GM19452 (cell line): ENCODE results near the gene PHTF2.

Experiments used
- ATAC-seq: cut with Tn5 transposase; IDR thresholded peaks from one replicate; pipeline ENCODE4 v1.9.1; 2021; ENCODE audit not compliant: unreplicated experiment

PHTF2 gene

DNA sequence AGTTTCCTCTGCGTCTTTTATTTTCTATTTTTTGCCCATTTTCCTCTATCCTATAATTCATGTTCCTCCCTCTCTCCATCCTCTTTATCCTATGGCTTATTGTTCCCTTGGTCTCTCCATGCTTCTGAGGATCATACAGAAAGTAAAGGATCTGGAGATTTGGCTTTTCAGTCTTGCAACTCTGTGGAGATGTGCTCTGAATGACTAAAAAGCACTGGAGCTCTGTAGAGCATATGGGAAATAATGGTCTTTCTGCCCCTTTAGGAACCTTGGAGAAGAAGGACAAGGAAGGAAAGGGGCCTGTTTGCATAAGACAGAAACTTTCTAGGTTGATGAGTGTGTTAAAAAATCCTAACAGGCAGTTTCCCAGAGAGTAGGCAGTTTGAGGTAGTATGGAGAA lies 120.1 kb downstream of the PHTF2 start:
- ATAC-seq = no peak

DNA sequence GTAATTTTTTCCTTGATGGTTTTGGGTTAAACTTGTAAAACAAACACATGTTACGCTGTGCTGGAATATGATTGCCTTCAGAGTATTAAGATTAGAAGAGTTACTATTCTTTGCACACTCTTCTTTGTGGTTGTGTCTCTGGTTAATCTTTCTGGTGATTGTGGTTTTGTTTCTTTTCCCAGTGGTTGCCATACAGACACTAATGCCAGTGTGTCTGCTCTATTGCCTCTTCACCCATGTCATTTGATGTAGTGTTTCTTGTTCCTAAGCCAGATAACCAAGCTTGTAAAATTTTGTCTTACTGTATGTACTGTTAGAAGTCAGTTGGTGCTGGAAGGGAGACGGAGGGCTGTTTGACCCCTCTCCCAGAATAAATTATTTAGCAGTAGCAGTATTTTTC lies 124.8 kb downstream of the PHTF2 start:
- ATAC-seq = no peak

DNA sequence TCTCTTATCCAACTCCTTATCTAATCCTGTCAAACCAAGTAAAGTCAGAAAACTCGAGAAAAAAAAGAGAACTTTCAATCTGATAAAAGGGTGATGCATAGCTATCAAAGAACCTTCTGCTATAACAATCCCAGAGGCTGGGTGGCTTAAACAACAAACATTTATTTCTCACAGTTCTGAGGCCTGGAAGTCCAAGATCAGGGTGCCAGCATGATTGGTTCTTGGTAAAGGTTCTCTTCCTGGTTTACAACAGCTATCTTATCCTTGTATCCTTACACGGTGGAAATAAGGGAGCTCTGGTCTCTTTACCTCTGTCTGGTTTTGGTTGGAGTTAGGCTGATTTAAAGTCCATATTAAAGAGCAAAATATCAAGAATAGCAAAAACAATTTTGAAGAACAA lies 131.9 kb downstream of the PHTF2 start:
- no peak for ATAC-seq

DNA sequence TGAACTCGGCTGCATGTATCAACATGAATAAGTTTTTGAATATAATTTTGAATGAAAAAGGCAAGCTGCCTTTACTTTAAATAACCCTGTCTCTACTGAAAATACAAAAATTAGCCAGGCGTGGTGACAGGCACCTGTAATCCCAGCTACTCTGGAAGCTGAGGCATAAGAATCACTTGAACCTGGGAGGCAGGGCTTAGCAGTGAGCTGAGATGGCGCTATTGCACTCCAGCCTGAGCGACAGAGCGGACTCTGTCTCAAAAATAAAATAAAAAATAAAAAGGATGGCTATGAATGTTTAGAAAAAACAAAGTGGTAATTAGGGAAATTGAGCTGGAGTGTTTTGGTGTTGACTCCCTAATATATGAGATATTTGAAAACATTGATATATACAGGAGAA lies 133.3 kb downstream of the PHTF2 start:
- ATAC-seq = no peak

DNA sequence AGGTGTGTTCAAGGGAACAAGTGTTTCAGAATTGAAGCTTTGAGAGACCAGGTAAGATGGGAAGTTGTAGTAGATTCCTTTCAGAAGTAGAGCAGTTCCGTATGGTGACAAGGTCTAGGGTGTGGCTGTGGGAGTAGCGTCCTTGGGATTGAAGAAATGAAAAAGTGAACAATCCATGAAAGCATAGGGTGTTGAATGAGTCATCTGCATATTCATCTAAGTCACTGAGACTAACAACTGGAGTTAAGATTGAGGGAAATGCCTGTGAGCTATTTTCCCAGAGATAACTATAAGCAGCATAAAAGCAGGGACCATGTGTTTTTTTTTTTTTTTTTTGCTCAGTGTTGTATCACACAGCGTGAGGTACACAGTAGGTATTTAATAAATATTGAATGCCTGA lies 134.8 kb downstream of the PHTF2 start:
- ATAC-seq = no peak

DNA sequence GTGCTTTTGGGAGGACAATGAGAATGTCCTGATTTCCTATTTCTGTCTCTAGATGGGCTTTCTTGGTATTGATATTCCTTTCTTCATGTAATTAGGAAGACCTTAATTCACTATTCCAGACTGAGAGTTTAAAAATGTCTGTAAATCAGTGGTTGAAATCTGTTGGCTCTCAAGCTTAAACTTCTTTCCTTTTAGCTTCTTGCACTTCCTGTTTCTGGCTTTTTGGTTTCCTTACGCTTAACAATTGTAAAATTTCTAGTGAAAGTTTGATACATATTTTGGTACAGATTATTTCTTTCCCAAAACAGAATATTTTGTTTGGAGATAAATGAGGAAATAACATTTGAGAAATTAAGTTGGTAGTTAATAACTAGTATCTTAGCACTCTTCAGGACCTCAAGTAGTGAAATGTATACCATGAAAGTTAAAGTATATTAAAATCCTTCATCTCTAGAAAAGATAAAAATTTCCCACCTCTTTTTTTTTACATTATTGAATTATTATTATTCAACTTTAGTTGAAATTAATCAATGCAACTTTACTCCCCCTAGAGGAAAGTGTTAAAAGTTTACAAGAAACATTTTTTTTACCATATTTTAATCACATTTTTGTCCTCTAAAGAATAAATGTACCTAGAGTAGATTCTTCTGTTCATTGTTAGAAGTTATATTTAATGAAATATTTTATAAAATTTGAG lies 137.2 kb downstream of the PHTF2 start:
- ATAC-seq = no peak

DNA sequence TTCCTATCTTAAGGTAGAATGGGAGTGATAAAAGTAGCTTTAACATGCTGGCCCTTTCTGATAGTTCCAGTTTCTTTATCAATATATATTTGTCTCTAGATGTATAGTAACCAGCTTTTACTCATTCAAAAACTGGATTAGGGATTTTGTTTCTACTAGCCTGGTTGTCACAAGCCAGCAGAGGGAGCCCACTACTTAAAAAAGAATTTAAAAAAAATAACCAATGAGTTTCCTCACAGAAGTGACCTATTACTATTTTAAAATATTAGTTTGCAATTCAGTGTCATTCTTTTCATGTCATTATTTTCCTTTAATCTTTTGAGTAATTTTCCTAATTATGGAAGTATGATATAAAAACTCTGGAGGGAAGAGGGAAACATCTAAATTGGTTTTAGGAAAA lies 142.1 kb downstream of the PHTF2 start:
- no peak for ATAC-seq

DNA sequence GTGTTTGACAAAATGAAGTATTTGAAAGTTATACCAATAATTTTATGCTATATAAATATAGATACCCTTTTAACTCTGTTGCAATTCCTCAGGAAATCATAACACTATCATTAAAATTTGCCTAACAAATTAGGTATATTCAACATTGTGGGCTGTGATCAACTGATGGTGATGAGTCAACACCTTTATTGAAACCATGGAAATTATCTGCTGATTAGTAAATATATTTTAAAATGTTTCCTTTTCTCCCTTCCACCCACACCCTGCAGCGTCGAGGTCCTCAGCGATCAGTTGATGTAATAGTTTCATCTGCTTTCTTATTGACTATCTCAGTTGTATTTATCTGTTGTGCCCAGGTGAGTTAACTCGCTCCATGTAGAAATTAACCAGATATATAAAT lies 143.9 kb downstream of the PHTF2 start:
- ATAC-seq = no peak

DNA sequence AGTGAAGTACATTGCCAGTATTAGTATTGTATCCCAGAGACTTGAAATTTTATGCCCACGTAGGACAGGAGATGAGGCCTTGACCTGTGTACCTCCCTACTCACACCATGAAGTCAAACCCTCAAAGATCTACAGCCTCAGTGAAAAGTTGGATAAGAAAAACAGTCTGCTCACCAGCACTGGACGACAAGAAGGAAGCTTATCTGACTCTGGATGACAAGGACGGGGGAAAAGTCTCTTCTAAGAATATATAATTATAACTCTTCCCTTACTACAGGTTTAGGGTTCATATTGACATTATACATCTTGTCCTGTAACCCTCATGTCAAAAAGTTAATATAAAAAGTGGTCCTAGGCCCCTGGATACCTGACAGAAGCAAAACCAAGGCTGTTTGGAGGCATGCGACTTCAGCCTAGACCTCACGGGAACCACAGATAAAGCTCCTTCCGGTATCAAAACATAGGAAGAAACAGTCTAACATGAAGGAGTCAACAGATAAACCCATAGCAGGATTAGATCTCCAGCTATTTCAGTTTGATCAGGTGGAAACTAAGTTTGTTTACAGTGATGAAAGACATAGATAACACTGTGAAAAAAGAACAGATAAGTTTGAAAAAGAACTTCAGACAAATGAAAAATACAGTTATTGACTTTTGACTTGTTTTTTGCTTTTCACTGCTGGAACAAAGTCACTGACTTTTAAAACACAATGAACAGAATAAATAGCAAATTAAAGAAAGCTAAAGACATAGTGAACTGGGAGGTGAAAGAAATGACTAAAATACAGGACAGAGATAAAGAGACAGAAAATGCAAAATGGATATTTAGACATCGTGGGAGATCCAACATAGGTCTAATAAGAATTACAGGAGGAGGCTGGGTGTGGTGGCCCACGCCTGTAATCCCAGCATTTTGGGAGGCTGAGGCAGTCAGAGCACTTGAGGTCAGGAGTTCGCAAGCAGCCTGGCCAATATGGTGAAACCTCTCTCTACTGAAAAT lies 145.9 kb downstream of the PHTF2 start:
- ATAC-seq = no peak

DNA sequence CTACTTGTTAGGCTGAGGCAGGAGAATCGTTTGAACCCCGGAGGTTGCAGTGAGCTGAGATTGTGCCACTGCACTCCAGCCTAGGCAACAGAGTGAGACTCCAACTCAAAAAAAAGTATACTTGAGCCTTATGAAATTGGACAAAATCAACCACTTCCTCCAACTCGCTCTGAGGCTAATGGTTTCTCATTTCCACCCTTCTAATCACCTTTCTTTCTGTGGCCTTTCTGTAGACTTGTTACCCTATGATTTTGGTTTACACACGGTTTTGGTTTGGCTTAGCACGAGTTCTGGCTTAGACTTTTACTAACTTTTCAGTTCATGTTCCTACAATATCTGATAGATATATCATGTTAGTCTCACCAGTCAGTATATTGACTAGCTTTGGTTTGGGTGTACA lies 152.0 kb downstream of the PHTF2 start:
- no peak for ATAC-seq

DNA sequence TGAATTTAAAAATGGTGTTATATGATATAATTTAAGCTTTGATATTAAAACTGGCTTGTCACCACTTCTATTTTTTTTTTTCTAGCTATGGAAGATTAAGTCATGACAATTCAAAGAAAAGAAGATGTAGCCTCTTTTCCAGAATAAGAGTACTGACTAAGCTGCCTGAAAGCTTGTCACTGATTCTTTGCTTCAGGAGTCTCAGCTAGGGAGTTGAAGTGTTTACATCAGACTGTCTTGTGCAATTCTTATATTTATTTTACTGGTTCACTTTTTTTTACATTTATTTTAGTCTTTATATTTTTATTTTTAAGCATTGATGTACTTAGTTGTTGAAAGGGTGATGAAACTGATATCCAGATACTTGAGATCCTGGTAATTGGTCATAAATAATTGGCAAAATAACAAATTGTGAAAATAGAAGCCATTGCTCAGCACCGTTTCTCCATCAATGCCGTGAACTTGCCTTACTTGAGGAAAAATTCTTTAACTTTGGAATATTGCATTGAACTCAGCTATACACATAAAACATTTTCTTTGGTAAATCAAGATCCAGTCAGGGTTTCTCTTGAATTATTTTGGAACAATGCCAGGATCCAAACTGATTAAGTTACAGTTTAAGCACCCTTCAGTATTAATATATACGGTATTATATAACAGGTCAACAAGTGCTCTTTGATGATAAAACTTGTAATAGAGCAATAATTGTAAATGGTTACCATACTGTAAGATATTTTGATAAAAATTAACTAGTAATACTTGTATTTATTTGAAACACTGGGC lies 156.4 kb downstream of the PHTF2 start:
- ATAC-seq = no peak

DNA sequence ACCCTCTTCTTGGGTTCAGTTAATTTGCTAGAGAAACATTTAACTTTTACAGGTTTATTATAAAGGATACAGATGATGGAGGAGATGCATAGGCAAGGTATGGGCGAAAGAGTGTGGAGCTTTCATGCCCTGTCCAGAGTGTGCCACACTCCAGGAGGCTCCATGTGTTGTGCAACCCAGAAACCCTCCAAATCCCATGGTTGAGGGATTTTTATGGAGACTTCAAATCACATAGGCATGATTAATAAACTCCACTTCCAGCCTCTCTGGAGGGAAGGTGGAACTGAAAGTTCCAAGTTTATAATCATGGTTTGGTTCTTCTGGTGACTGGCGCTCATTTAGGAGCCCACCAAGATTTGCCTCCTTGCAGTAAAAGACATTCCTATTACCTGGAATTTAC lies 159.9 kb downstream of the PHTF2 start:
- ATAC-seq = no peak

DNA sequence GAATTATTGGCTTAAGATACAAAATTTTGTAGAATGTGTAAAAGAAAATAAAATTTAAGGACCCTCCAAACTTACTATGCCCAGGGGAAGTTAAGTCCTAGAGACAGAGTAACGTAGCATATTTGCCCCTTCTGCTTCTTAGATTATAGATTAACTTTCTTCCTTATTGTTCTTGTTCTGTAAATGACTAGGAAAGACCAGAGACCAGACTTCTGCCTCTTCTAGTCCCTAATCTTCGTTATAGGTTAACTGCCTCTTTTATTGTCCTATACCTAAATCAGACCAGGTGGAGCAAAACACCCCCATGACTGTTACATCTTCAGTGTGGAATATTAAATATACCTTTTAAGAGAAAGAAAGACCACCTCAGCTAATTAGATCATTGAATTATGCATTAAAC lies 160.5 kb downstream of the PHTF2 start:
- no peak for ATAC-seq

DNA sequence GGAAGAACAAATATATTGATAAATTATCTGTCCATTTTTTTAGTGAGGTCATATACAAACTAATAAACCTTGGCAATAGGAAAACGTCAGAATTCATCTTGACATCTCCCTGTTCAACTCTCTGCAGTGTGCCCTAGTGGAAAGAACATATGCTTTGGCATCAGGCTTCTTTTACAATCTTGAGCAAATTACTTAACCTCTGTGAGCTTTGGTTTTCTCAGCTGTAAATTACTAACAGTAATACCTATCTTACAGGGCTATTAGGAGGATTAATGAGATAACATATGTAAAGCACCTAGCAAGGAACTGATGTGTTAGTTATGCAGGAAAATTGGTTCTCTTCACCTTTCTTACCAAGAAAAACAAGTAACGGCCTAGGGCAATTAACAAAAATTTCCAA lies 161.8 kb downstream of the PHTF2 start:
- no peak for ATAC-seq

DNA sequence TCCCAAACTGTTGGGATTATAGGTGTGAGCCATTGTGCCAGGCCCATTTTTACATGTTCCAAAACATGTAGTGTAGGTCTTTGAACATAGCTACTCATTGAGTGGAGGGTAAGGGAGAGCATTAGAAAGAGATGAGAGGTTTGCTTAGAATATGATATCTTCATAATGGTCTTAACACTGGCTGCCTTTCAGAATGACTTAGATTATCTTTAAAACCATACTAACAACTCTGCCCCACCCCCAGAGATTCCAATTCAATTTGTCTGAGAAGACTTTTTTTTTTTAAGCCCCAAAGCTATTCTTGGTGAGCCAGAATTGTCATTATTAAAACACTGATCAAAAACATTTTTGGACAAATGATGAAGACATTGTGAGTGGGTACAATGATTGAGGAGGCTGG lies 168.9 kb downstream of the PHTF2 start:
- ATAC-seq = no peak

DNA sequence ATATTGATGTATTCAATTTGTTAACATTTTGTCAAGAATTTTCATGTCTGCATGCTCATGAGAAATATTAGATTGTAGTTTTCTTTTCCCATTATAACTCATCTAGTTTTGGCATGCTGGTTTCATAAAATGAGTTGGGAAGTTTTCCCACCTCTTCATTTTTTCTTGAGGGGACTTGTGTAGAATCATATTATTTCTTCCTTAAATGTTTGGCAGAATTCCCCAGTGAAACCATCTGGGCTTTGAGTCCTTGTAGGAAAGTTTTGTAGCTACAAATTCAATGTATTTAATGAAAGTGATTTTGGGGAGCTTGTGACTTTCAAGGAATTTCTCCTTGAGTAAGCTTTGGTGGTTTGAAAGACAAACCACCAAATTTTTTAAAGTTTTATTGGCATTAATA lies 173.2 kb downstream of the PHTF2 start:
- ATAC-seq = no peak

DNA sequence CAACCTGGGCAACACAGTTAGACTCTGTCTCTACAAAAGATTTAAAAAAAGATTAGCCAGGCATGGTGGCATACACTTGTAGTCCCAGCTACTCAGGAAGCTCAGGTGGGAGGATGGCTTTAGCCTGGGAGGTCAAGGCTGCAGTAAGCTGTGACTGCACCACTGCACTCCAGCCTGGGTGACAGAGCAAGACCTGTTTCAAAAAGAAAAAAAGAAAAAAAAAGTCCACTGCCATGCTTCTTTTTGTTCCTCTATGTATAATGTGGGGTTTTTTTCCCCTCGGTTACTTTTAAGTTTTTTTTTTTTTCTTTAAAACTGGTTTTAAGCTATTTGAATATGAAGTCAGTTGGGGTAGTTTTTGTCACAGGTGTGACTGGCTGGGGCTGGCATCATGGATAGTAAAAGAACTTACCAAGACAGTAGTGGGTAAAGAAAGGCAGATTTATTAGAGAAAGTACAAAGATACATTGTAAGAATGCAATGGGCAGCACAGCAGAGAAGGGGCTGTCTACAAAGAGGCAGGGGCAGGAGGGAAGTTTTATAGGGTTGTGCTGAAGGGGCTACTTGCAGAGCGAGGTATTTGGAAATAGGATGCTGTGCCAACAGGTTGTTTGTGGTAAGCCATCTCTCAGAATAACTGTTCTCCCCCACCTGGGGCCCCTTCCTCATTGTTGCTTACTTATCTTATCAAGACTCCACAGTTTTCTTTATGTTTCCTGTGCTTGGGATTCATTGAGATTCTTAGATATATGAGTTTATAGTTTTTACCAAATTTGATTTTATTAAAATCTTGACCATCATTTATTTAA lies 177.3 kb downstream of the PHTF2 start:
- no peak for ATAC-seq

DNA sequence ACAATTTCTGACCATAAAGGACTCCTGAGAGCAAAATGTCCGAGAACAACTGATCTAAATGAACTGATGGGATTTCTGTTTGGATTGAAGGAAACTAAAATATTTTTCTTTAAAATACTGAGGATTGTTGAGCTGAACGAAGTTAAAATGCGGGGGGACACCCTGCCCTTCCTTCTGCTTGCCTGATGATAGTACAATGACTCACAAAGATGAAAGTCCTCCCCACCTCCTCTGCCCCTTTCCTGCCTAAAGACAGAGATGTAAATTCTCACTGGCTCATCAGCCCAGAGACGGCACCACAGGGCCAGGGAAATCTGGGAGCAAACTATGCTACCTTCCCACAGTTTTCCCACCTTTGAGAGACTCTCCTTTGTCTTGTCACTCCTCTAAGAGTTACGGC lies 180.6 kb downstream of the PHTF2 start:
- no peak for ATAC-seq

DNA sequence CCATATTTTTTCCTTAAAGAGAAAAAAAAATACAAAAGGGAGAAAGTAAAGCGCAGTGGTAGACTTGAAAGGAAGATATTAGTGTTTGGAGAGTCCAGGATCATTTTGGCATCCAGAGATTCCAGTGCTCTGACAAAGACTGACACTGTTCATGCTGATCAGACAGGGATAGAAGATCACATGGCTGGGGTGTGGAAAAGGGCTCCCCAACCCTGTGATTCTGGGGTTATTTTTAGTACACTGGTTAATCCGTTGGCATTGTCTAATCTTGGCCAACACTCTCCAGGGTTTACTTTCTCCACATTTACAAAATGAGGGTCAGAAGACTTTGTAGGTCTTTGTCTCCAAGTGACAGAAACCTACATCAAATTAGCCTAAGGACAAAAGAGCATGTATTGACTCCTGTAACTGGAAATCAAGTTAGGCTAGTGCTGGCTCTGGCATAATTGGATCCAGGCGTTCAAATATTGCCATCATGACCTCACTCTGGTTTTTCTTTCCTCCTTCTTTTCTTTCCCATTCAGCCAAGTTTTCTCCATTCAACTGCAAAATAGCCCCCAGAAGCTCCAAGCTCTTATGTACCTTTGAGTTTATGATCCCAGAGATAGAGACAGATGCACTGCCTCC lies 181.6 kb downstream of the PHTF2 start:
- ATAC-seq = no peak

DNA sequence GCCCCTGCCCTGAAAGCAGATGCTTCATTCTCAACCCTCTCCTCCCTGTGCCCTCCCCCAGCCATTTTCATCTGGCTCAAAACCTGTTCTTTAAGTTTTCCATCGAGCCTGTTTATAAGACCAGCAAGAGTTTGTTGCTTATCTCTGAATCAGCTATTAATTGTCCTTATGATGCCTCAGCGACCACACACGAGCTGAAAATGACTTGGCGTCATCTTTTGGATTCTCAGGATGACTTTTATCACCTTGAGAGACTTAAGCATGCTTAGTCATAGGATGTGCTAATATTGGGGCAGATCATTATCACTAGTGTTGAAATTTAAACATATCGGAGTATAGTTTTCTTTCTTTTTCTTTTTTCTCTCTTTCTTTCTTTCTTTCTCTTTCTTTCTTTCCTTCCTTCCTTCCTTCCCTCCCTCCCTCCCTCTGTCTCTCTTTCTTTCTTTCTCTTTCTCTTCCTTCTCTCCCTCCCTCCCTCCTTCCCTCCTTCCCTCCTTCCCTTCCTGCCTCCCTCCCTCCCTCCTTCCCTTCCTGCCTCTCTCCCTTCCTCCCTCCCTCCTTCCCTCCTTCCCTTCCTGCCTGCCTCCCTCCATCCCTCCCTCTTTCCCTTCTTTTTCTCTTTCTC lies 184.5 kb downstream of the PHTF2 start:
- ATAC-seq = no peak
